Activated naive CD8-positive, alpha-beta T cell treated with anti-CD3 and anti-CD28 coated beads for 36 hours (primary cell): ENCODE measurements around the gene MRPL40. TPM values are rescaled to one million over a fixed set of nuclear protein-coding genes. Genes with fewer than 3 reads are reported as not detected.

Source experiments
- DNase-seq: peaks from one replicate; pipeline ENCODE4 v3.0.0; 2021
- H3K27ac Mint-ChIP-seq: one replicate; pipeline ENCODE4 v1.8.0; 2022; ENCODE audit warnings: mild to moderate bottlenecking, moderate library complexity, mixed read lengths
- H3K27me3 Mint-ChIP-seq: one replicate; pipeline ENCODE4 v1.8.0; 2022; ENCODE audit warnings: mild to moderate bottlenecking, mixed read lengths
- H3K36me3 Mint-ChIP-seq: one replicate; pipeline ENCODE4 v1.8.0; 2021; ENCODE audit warnings: mild to moderate bottlenecking, mixed read lengths
- H3K4me1 Mint-ChIP-seq: one replicate; pipeline ENCODE4 v1.8.0; 2021; ENCODE audit warnings: mixed read lengths
- H3K4me3 Mint-ChIP-seq: one replicate; pipeline ENCODE4 v1.8.0; 2022; ENCODE audit warnings: mild to moderate bottlenecking, moderate library complexity, mixed read lengths
- H3K9me3 Mint-ChIP-seq: one replicate; pipeline ENCODE4 v1.8.0; 2022; ENCODE audit warnings: mixed read lengths
- total RNA-seq, 2 experiments: library from RNA; stranded (reverse); gene quantifications; one replicate each; pipeline ENCODE4 v1.2.3, GENCODE V29; 2021

MRPL40 gene
- total RNA-seq, 2 experiments from 2014 or later = 47.7 to 48.3 TPM

GRCh38 chr22:19473578-19473977, 41.2 kb downstream of the MRPL40 start:
- peaks cover 19% of the 10 kb centered on the region for H3K4me1 Mint-ChIP-seq
- H3K36me3 Mint-ChIP-seq = peaks cover 12% of the 10 kb centered on the region
- no peaks in the 10 kb centered on the region for H3K9me3 Mint-ChIP-seq
- DNase-seq = no peak
- H3K27me3 Mint-ChIP-seq = no peaks in the 10 kb centered on the region
- H3K27ac Mint-ChIP-seq = no peak overlapping the region
- no peak overlapping the region for H3K4me3 Mint-ChIP-seq

GRCh38 chr22:19476023-19476422, 43.7 kb downstream of the MRPL40 start:
- Mint-ChIP-seq H3K27me3 (no peaks in the 10 kb centered on the region), H3K4me3 (no peak overlapping the region), H3K4me1 (peaks cover 26% of the 10 kb centered on the region), H3K27ac (no peak overlapping the region), H3K36me3 (peaks cover 23% of the 10 kb centered on the region), H3K9me3 (no peaks in the 10 kb centered on the region)
- no peak for DNase-seq

- peaks cover 26% of the 10 kb centered on the region for H3K4me1 Mint-ChIP-seq
- no peaks in the 10 kb centered on the region for H3K9me3 Mint-ChIP-seq
- H3K4me3 Mint-ChIP-seq = peak overlapping the region; percentile 99
- H3K27me3 Mint-ChIP-seq = no peaks in the 10 kb centered on the region
- no peak for DNase-seq
- peak overlapping the region; percentile 69 for H3K27ac Mint-ChIP-seq
- H3K36me3 Mint-ChIP-seq = peaks cover 21% of the 10 kb centered on the region
Observed at GRCh38 chr22:19477321-19478044, 45.1 kb downstream of the MRPL40 start.

- peaks cover 26% of the 10 kb centered on the region for H3K4me1 Mint-ChIP-seq
- peaks cover 24% of the 10 kb centered on the region for H3K36me3 Mint-ChIP-seq
- H3K27me3 Mint-ChIP-seq = no peaks in the 10 kb centered on the region
- no peaks in the 10 kb centered on the region for H3K9me3 Mint-ChIP-seq
- peak overlapping the region; percentile 69 for H3K27ac Mint-ChIP-seq
- peak overlapping the region; percentile 99 for H3K4me3 Mint-ChIP-seq
- DNase-seq = peak; percentile 15
Observed at GRCh38 chr22:19478045-19478900, 45.9 kb downstream of the MRPL40 start.

- peaks cover 25% of the 10 kb centered on the region for H3K4me1 Mint-ChIP-seq
Observed at GRCh38 chr22:19478901-19479354, 46.6 kb downstream of the MRPL40 start, which contains the start of gene UFD1. TSS of gene UFD1 (minus strand) at chr22:19479193. CDS start at chr22:19479085, 108 bp downstream.

GRCh38 chr22:19479355-19480172, 47.2 kb downstream of the MRPL40 start, which contains the start of gene CDC45:
TSS of gene CDC45 (plus strand) at chr22:19479920. CDS start at chr22:19479969, 49 bp downstream.
- peak; percentile 91 for DNase-seq
- Mint-ChIP-seq H3K4me1 (peaks cover 23% of the 10 kb centered on the region), H3K27me3 (no peaks in the 10 kb centered on the region), H3K9me3 (no peaks in the 10 kb centered on the region), H3K4me3 (peak within 1 kb of the TSS; percentile 99), H3K27ac (peak within 1 kb of the TSS; percentile 99), H3K36me3 (peaks cover 27% of the 10 kb centered on the region)

More at GRCh38 chr22:19478901-19479354, 46.6 kb downstream of the MRPL40 start, which contains the start of gene UFD1:
- H3K9me3 Mint-ChIP-seq = no peaks in the 10 kb centered on the region
- DNase-seq = peak; percentile 85
- H3K27ac Mint-ChIP-seq = peak within 1 kb of the TSS; percentile 99
- H3K4me3 Mint-ChIP-seq = peak within 1 kb of the TSS; percentile 99
- peaks cover 25% of the 10 kb centered on the region for H3K36me3 Mint-ChIP-seq
- H3K27me3 Mint-ChIP-seq = no peaks in the 10 kb centered on the region

GRCh38 chr22:19480173-19480568, 47.8 kb downstream of the MRPL40 start:
- no peaks in the 10 kb centered on the region for H3K9me3 Mint-ChIP-seq
- H3K4me1 Mint-ChIP-seq = peaks cover 23% of the 10 kb centered on the region
- no peaks in the 10 kb centered on the region for H3K27me3 Mint-ChIP-seq
- peaks cover 33% of the 10 kb centered on the region for H3K36me3 Mint-ChIP-seq
- DNase-seq = peak; percentile 36
- peak overlapping the region; percentile 99 for H3K4me3 Mint-ChIP-seq
- H3K27ac Mint-ChIP-seq = peak overlapping the region; percentile 99

GRCh38 chr22:19480789-19481188, 48.4 kb downstream of the MRPL40 start:
- H3K27ac Mint-ChIP-seq = peak overlapping the region; percentile 99
- peak overlapping the region; percentile 99 for H3K4me3 Mint-ChIP-seq
- DNase-seq = no peak
- no peaks in the 10 kb centered on the region for H3K9me3 Mint-ChIP-seq
- H3K27me3 Mint-ChIP-seq = no peaks in the 10 kb centered on the region
- peaks cover 33% of the 10 kb centered on the region for H3K36me3 Mint-ChIP-seq
- H3K4me1 Mint-ChIP-seq = peaks cover 21% of the 10 kb centered on the region

GRCh38 chr22:19482297-19482696, 50.0 kb downstream of the MRPL40 start:
- peaks cover 38% of the 10 kb centered on the region for H3K36me3 Mint-ChIP-seq
- H3K9me3 Mint-ChIP-seq = no peaks in the 10 kb centered on the region
- H3K4me3 Mint-ChIP-seq = no peak overlapping the region
- H3K27ac Mint-ChIP-seq = no peak overlapping the region
- H3K4me1 Mint-ChIP-seq = peaks cover 11% of the 10 kb centered on the region
- DNase-seq = no peak
- no peaks in the 10 kb centered on the region for H3K27me3 Mint-ChIP-seq

- Mint-ChIP-seq H3K4me1 (peaks cover 7% of the 10 kb centered on the region), H3K27ac (no peak overlapping the region), H3K9me3 (no peaks in the 10 kb centered on the region), H3K27me3 (no peaks in the 10 kb centered on the region), H3K4me3 (no peak overlapping the region), H3K36me3 (peaks cover 45% of the 10 kb centered on the region)
- DNase-seq = no peak
Observed at GRCh38 chr22:19483481-19484244, 51.3 kb downstream of the MRPL40 start.

Other genes with a start within 250 kb of the MRPL40 start
- gene CLTCL1, start 140.8 kb upstream of the MRPL40 start, total RNA-seq = under 1 TPM; 0.29 to 0.52 TPM
- gene HIRA, start 812 bp upstream of the MRPL40 start, total RNA-seq = 10 to 100 TPM; 42.9 to 47.6 TPM
- 10 to 100 TPM; 21.7 to 23.6 TPM for gene C22orf39, start 15.2 kb downstream of the MRPL40 start, total RNA-seq
- gene UFD1, start 46.6 kb downstream of the MRPL40 start, total RNA-seq = 10 to 100 TPM; 71.1 to 79.3 TPM
- 100 to 1,000 TPM; 110 to 114 TPM for gene CDC45, start 47.4 kb downstream of the MRPL40 start, total RNA-seq
- gene CLDN5, start 91.9 kb downstream of the MRPL40 start, total RNA-seq = not detected